DND-41 (cell line): Measurements from ENCODE around the gene LSM3.

Experiments used
- ATAC-seq: fragments of 200-7000 bp; cut with Tn5 transposase; 3 replicates; pipeline ENCODE4 v1.9.1; 2021; ENCODE audit warnings: low read depth; ENCODE audit not compliant: insufficient read depth
- DNase-seq: peaks from one replicate; pipeline ENCODE4 v3.0.0-alpha.2; 2020
- H2AFZ ChIP-seq: 2 replicates; pipeline ENCODE4 v1.6.0; 2012; ENCODE audit warnings: low read depth, low read length
- H3K27ac ChIP-seq: 2 replicates; pipeline ENCODE4 v1.5.1; 2012; ENCODE audit warnings: low read length, inconsistent platforms
- H3K27me3 ChIP-seq: fragments of 200-600 bp; sonication (generic); 2 replicates; pipeline ENCODE4 v1.6.0; 2012; ENCODE audit warnings: low read length, mild to moderate bottlenecking, inconsistent platforms; ENCODE audit not compliant: insufficient read depth, poor library complexity
- H3K36me3 ChIP-seq: 2 replicates; pipeline ENCODE4 v1.5.1; 2012; ENCODE audit warnings: low read length, inconsistent platforms; ENCODE audit not compliant: insufficient read depth
- H3K4me1 ChIP-seq: 2 replicates; pipeline ENCODE4 v1.5.1; 2012; ENCODE audit warnings: mild to moderate bottlenecking, low read length; ENCODE audit not compliant: insufficient read depth
- H3K4me2 ChIP-seq: 2 replicates; pipeline ENCODE4 v1.6.0; 2012; ENCODE audit warnings: mild to moderate bottlenecking, moderate library complexity, low read length, inconsistent platforms; ENCODE audit not compliant: insufficient read depth
- H3K4me3 ChIP-seq, 2 experiments: fragments of 200-600 bp in 1 of 2; shearing (Covaris generic) in 1 of 2; 2 replicates each; pipeline ENCODE4 v1.5.1; 2012 to 2016; ENCODE audit warnings: inconsistent platforms in 2 of 2, low read length in 2 of 2, mild to moderate bottlenecking in 2 of 2, low read depth in 1 of 2, moderate library complexity in 1 of 2
- H3K79me2 ChIP-seq: 2 replicates; pipeline ENCODE4 v1.6.0; 2012; ENCODE audit warnings: low read length, inconsistent platforms; ENCODE audit not compliant: insufficient read depth
- H3K9ac ChIP-seq: 2 replicates; pipeline ENCODE4 v1.6.0; 2012; ENCODE audit warnings: low read depth, mild to moderate bottlenecking, inconsistent platforms, low read length, moderate library complexity
- H3K9me3 ChIP-seq: 2 replicates; pipeline ENCODE4 v1.5.1; 2012; ENCODE audit warnings: low read length, moderate library complexity, mild to moderate bottlenecking, inconsistent platforms; ENCODE audit not compliant: insufficient read depth, severe bottlenecking
- H4K20me1 ChIP-seq: 2 replicates; pipeline ENCODE4 v1.6.0; 2012; ENCODE audit warnings: low read length; ENCODE audit not compliant: insufficient read depth
- CTCF ChIP-seq: IDR thresholded peaks from 2 replicates; pipeline ENCODE4 v1.5.1; 2012; ENCODE audit warnings: borderline replicate concordance, low read length, moderate library complexity, mild to moderate bottlenecking; ENCODE audit not compliant: poor library complexity, severe bottlenecking; ENCODE audit errors: extremely low read depth
- EZH2 ChIP-seq: IDR thresholded peaks from 3 replicates; pipeline ENCODE4 v1.6.1; 2012; ENCODE audit warnings: borderline replicate concordance, low read depth, mild to moderate bottlenecking, moderate library complexity, low read length, inconsistent platforms; ENCODE audit not compliant: severe bottlenecking

The LSM3 gene

GRCh38 chr3:14159426-14159825 is 19.2 kb upstream of the LSM3 start:
- ATAC-seq (no peak), DNase-seq (no peak)
- TF ChIP-seq EZH2 (no peak), CTCF (no peak)
- Histone ChIP-seq H3K27me3 (no peaks in the 10 kb centered on the region), H3K4me2 (no peak overlapping the region), H2AFZ (no peak overlapping the region), H4K20me1 (no peaks in the 10 kb centered on the region), H3K9me3 (peaks cover 7% of the 10 kb centered on the region), H3K36me3 (peaks cover 87% of the 10 kb centered on the region), H3K4me3 (no peak overlapping the region), H3K27ac (no peak overlapping the region), H3K79me2 (no peaks in the 10 kb centered on the region), H3K4me1 (no peaks in the 10 kb centered on the region), H3K9ac (no peak overlapping the region)

GRCh38 chr3:14161282-14161681 is 17.3 kb upstream of the LSM3 start:
- ATAC-seq (no peak), DNase-seq (no peak)
- Histone ChIP-seq H2AFZ (no peak overlapping the region), H3K27me3 (no peaks in the 10 kb centered on the region), H4K20me1 (no peaks in the 10 kb centered on the region), H3K27ac (no peak overlapping the region), H3K79me2 (no peaks in the 10 kb centered on the region), H3K9ac (no peak overlapping the region), H3K4me2 (no peak overlapping the region), H3K9me3 (peaks cover 7% of the 10 kb centered on the region), H3K4me1 (no peaks in the 10 kb centered on the region), H3K4me3 (no peak overlapping the region), H3K36me3 (peaks cover 97% of the 10 kb centered on the region)
- TF ChIP-seq CTCF = no peak
- TF ChIP-seq EZH2 = no peak

GRCh38 chr3:14162178-14162577 is 16.4 kb upstream of the LSM3 start:
- H3K9me3 ChIP-seq = peaks cover 7% of the 10 kb centered on the region
- H4K20me1 ChIP-seq = no peaks in the 10 kb centered on the region
- H3K4me2 ChIP-seq = no peak overlapping the region
- no peak overlapping the region for H3K9ac ChIP-seq
- ATAC-seq = no peak
- no peak for DNase-seq
- no peaks in the 10 kb centered on the region for H3K4me1 ChIP-seq
- no peak for TF ChIP-seq EZH2
- no peak for TF ChIP-seq CTCF
- H2AFZ ChIP-seq = no peak overlapping the region
- H3K27ac ChIP-seq = no peak overlapping the region
- H3K36me3 ChIP-seq = peaks cover 98% of the 10 kb centered on the region
- H3K27me3 ChIP-seq = no peaks in the 10 kb centered on the region
- H3K4me3 ChIP-seq = no peak overlapping the region
- H3K79me2 ChIP-seq = no peaks in the 10 kb centered on the region
